Trophoblast cell (in vitro differentiated cells and primary cell): Measurements from ENCODE around the gene CISD3.
A peak's percentile ranks its signal among the peaks of the same experiment; 100 is the strongest.

ENCODE experiments used
- DNase-seq, 2 donors: peaks; one replicate each; pipeline ENCODE4 v3.0.0-alpha.2; 2016
- H2AFZ ChIP-seq: 2 replicates; pipeline ENCODE4 v1.6.1; 2013; ENCODE audit warnings: low read length, moderate library complexity, mild to moderate bottlenecking; ENCODE audit not compliant: insufficient read depth, poor library complexity
- H2AK5ac ChIP-seq: 2 replicates; pipeline ENCODE4 v1.6.1; 2013; ENCODE audit warnings: mild to moderate bottlenecking, low read length
- H2BK120ac ChIP-seq: 2 replicates; pipeline ENCODE4 v1.6.1; 2013; ENCODE audit warnings: low read length, mild to moderate bottlenecking, moderate library complexity; ENCODE audit not compliant: insufficient read depth, poor library complexity
- H2BK12ac ChIP-seq: 2 replicates; pipeline ENCODE4 v1.6.1; 2013; ENCODE audit warnings: mild to moderate bottlenecking, low read length, moderate library complexity
- H2BK5ac ChIP-seq: 2 replicates; pipeline ENCODE4 v1.6.1; 2013; ENCODE audit warnings: low read length, low read depth, moderate library complexity, mild to moderate bottlenecking; ENCODE audit not compliant: poor library complexity
- H3K14ac ChIP-seq: 2 replicates; pipeline ENCODE4 v1.6.1; 2013; ENCODE audit warnings: mild to moderate bottlenecking, low read length
- H3K18ac ChIP-seq: 2 replicates; pipeline ENCODE4 v1.6.1; 2013; ENCODE audit warnings: mild to moderate bottlenecking, low read length
- H3K23ac ChIP-seq: 2 replicates; pipeline ENCODE4 v1.6.1; 2013; ENCODE audit warnings: low read length
- H3K27ac ChIP-seq: 2 replicates; pipeline ENCODE4 v1.5.1; 2013; ENCODE audit warnings: low read depth, mild to moderate bottlenecking, inconsistent platforms, low read length, moderate library complexity
- H3K27me3 ChIP-seq: 2 replicates; pipeline ENCODE4 v1.6.1; 2013; ENCODE audit warnings: inconsistent platforms, mild to moderate bottlenecking, low read length, moderate library complexity; ENCODE audit not compliant: insufficient read depth
- H3K36me3 ChIP-seq, 2 experiments: 1 replicate in 1 of 2; 2 replicates in 1 of 2; pipeline ENCODE4 v1.6.1; 2013; ENCODE audit warnings: low read length in 2 of 2, mild to moderate bottlenecking in 2 of 2, moderate library complexity in 1 of 2; ENCODE audit not compliant: insufficient read depth in 2 of 2, control insufficient read depth in 1 of 2
- H3K4ac ChIP-seq: 2 replicates; pipeline ENCODE4 v1.6.1; 2013; ENCODE audit warnings: low read depth, mild to moderate bottlenecking, low read length, moderate library complexity
- H3K4me1 ChIP-seq, 2 experiments: 1 replicate in 1 of 2; 2 replicates in 1 of 2; pipeline ENCODE4 v1.6.1; 2013; ENCODE audit warnings: low read length in 2 of 2, mild to moderate bottlenecking in 2 of 2, moderate library complexity in 1 of 2; ENCODE audit not compliant: insufficient read depth in 2 of 2, control insufficient read depth in 1 of 2
- H3K4me2 ChIP-seq: 2 replicates; pipeline ENCODE4 v1.6.1; 2013; ENCODE audit warnings: inconsistent platforms, mild to moderate bottlenecking, low read length, moderate library complexity
- H3K4me3 ChIP-seq: 2 replicates; pipeline ENCODE4 v1.5.1; 2013; ENCODE audit warnings: mild to moderate bottlenecking, low read depth, low read length, inconsistent platforms
- H3K79me1 ChIP-seq: one replicate; pipeline ENCODE4 v1.6.1; 2013; ENCODE audit warnings: low read length
- H3K79me2 ChIP-seq: 2 replicates; pipeline ENCODE4 v1.6.1; 2013; ENCODE audit warnings: low read length, mild to moderate bottlenecking; ENCODE audit not compliant: control insufficient read depth, insufficient read depth, poor library complexity
- H3K9ac ChIP-seq: 2 replicates; pipeline ENCODE4 v1.6.1; 2013; ENCODE audit warnings: mild to moderate bottlenecking, low read length
- H3K9me3 ChIP-seq: 2 replicates; pipeline ENCODE4 v1.6.1; 2013; ENCODE audit warnings: low read depth, mild to moderate bottlenecking, control low read depth, inconsistent platforms, low read length; ENCODE audit not compliant: insufficient read depth
- H4K12ac ChIP-seq: 2 replicates; pipeline ENCODE4 v1.6.1; 2013; ENCODE audit warnings: low read depth, mild to moderate bottlenecking, low read length, moderate library complexity
- H4K8ac ChIP-seq: 2 replicates; pipeline ENCODE4 v1.6.1; 2013; ENCODE audit warnings: low read depth, mild to moderate bottlenecking, low read length, moderate library complexity
- H4K91ac ChIP-seq: one replicate; pipeline ENCODE4 v1.6.1; 2013; ENCODE audit warnings: low read depth, mild to moderate bottlenecking, low read length, moderate library complexity
- WGBS: extraction: QIAGEN DNeasy Blood & Tissue Kit; methylation state at CpG from one replicate; pipeline ENCODE4 v1.1.7; 2013; ENCODE audit warnings: missing lambda C conversion rate; ENCODE audit not compliant: insufficient read length, insufficient coverage; ENCODE audit errors: extremely low coverage; 5-methylcytosine and 5-hydroxymethylcytosine counted together

CISD3 gene

GRCh38 chr17:38698760-38699159 is 31.4 kb upstream of the CISD3 start:
- no CpG with 5 or more reads among the region's 5 CpGs for WGBS

GRCh38 chr17:38701504-38702165 is 28.5 kb upstream of the CISD3 start:
- Histone ChIP-seq H4K8ac (peak overlapping the region; percentile 82), H4K12ac (peak overlapping the region; percentile 34), H3K23ac (no peak overlapping the region), H3K9me3 (no peaks in the 10 kb centered on the region), H2BK5ac (peak overlapping the region; percentile 34), H3K4me3 (peak overlapping the region; percentile 65), H3K4me2 (peak overlapping the region; percentile 67), H2BK120ac (peak overlapping the region; percentile 46), H2AFZ (peak overlapping the region; percentile 27), H3K79me1 (peaks cover 30% of the 10 kb centered on the region), H3K36me3 (no peaks in the 10 kb centered on the region), H3K18ac (peak overlapping the region; percentile 14), H3K14ac (peak overlapping the region; percentile 61), H4K91ac (peak overlapping the region; percentile 53), H3K9ac (no peak overlapping the region), H2BK12ac (peak overlapping the region; percentile 51), H3K27me3 (peaks cover 3% of the 10 kb centered on the region), H3K27ac (peak overlapping the region; percentile 46), H2AK5ac (no peak overlapping the region), H3K79me2 (peaks cover 6% of the 10 kb centered on the region), H3K4me1 (peaks cover 17 to 34% of the 10 kb centered on the region in 2 experiments), H3K4ac (peak overlapping the region; percentile 2)
- no CpG with 5 or more reads among the region's 25 CpGs for whole genome bisulfite sequencing
- DNase-seq, result peak; percentile 76

More at GRCh38 chr17:38698760-38699159, 31.4 kb upstream of the CISD3 start:
- Histone ChIP-seq H4K91ac (no peak overlapping the region), H3K4me3 (no peak overlapping the region), H3K4ac (no peak overlapping the region), H3K79me2 (no peaks in the 10 kb centered on the region), H3K4me2 (no peak overlapping the region), H2BK120ac (no peak overlapping the region), H3K9ac (no peak overlapping the region), H3K27ac (no peak overlapping the region), H3K9me3 (no peaks in the 10 kb centered on the region), H3K4me1 (peaks cover 10 to 24% of the 10 kb centered on the region in 2 experiments), H3K14ac (no peak overlapping the region), H2BK5ac (no peak overlapping the region), H3K79me1 (peaks cover 16% of the 10 kb centered on the region), H4K12ac (no peak overlapping the region), H4K8ac (no peak overlapping the region), H2BK12ac (no peak overlapping the region), H3K18ac (no peak overlapping the region), H2AFZ (no peak overlapping the region), H3K23ac (no peak overlapping the region), H3K36me3 (no peaks in the 10 kb centered on the region), H2AK5ac (no peak overlapping the region), H3K27me3 (peaks cover 3% of the 10 kb centered on the region)
- peak in 1 of 2 donors; percentile 5 for DNase-seq

GRCh38 chr17:38702166-38702915 is 27.8 kb upstream of the CISD3 start:
- peak; percentile 78 for DNase-seq
- Histone ChIP-seq H2BK120ac (no peak overlapping the region), H2AFZ (peak overlapping the region; percentile 27), H3K9ac (peak overlapping the region; percentile 52), H2AK5ac (no peak overlapping the region), H2BK5ac (no peak overlapping the region), H2BK12ac (no peak overlapping the region), H4K91ac (peak overlapping the region; percentile 53), H3K4ac (no peak overlapping the region), H3K4me2 (peak overlapping the region; percentile 67), H3K27me3 (peaks cover 3% of the 10 kb centered on the region), H3K14ac (peak overlapping the region; percentile 36), H3K79me1 (peaks cover 30% of the 10 kb centered on the region), H3K79me2 (peaks cover 6% of the 10 kb centered on the region), H3K18ac (peak overlapping the region; percentile 36), H4K12ac (peak overlapping the region; percentile 34), H3K4me3 (peak overlapping the region; percentile 67), H4K8ac (peak overlapping the region; percentile 82), H3K9me3 (no peaks in the 10 kb centered on the region), H3K4me1 (peaks cover 20 to 38% of the 10 kb centered on the region in 2 experiments), H3K27ac (peak overlapping the region; percentile 46), H3K36me3 (no peaks in the 10 kb centered on the region), H3K23ac (no peak overlapping the region)
- whole genome bisulfite sequencing, result no CpG with 5 or more reads among the region's 81 CpGs

GRCh38 chr17:38702916-38703741 is 27.0 kb upstream of the CISD3 start:
- peak overlapping the region; percentile 14 for H2BK120ac ChIP-seq
- H4K8ac ChIP-seq, result peak overlapping the region; percentile 55
- WGBS, result no CpG with 5 or more reads among the region's 55 CpGs
- no peak overlapping the region for H2AK5ac ChIP-seq
- peaks cover 30% of the 10 kb centered on the region for H3K79me1 ChIP-seq
- peak overlapping the region; percentile 57 for H2AFZ ChIP-seq
- peaks cover 20 to 38% of the 10 kb centered on the region in 2 experiments for H3K4me1 ChIP-seq
- peaks cover 5 to 6% of the 10 kb centered on the region in 2 experiments for H3K36me3 ChIP-seq
- H4K91ac ChIP-seq, result peak overlapping the region; percentile 32
- peak overlapping the region; percentile 46 for H3K14ac ChIP-seq
- DNase-seq, result no peak
- H4K12ac ChIP-seq, result peak overlapping the region; percentile 39
- peak overlapping the region; percentile 20 for H2BK12ac ChIP-seq
- H3K27ac ChIP-seq, result no peak overlapping the region
- H3K27me3 ChIP-seq, result peaks cover 3% of the 10 kb centered on the region
- no peak overlapping the region for H3K9ac ChIP-seq
- H3K4me3 ChIP-seq, result peak overlapping the region; percentile 67
- H2BK5ac ChIP-seq, result no peak overlapping the region
- no peak overlapping the region for H3K4ac ChIP-seq
- no peak overlapping the region for H3K23ac ChIP-seq
- H3K4me2 ChIP-seq, result peak overlapping the region; percentile 71
- H3K9me3 ChIP-seq, result no peaks in the 10 kb centered on the region
- H3K79me2 ChIP-seq, result peaks cover 6% of the 10 kb centered on the region
- no peak overlapping the region for H3K18ac ChIP-seq
